ENCODE measurements around the gene STRADA. TPM values are rescaled to one million over a fixed set of nuclear protein-coding genes. Genes with fewer than 3 reads are reported as not detected.
A peak's percentile ranks its signal among the peaks of the same experiment; 100 is the strongest.

Gene STRADA
- polyA plus RNA-seq, 3 donors: 12.5 to 51.9 (median 19.8) TPM

DNA sequence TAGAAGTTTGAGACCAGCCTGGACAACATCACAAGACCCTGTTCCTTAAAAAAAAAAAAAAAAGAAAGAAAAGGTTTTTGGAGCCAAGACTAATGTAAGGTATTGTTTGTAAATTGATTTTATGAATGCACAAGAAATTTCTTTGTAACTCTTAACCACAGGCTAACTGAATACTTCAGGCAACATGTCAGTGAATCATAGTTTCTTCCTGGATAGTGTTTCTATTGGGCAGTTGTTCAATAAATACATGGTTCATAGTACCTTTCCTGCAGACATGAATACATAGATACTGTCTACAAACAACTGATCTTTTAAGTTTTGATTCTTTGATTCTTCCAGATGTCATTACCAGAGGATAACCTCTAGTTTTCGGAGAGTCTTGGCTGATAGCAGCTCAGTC is 44.0 kb upstream of the STRADA start:
- Histone ChIP-seq H3K27me3 (ENCODE audit: control insufficient read depth in 2 of 2, insufficient read depth in 2 of 2, low read length in 2 of 2) (no peaks in the 10 kb centered on the region), H3K27ac (ENCODE audit: low read depth in 1 of 2, low read length in 2 of 2) (peak overlapping the region in 1 of 2 donors; percentile 1), H3K79me2 (ENCODE audit: insufficient read depth, low read length) (peaks cover 91% of the 10 kb centered on the region), H4K20me1 (ENCODE audit: insufficient read depth, low read length) (peaks cover 99% of the 10 kb centered on the region), H3K9me3 (replicated peaks in 1 of 2; ENCODE audit: control insufficient read depth in 1 of 2, insufficient read depth in 1 of 2, low read length in 2 of 2) (no peaks in the 10 kb centered on the region), H3K9ac (ENCODE audit: insufficient read depth, low read length, poor library complexity, severe bottlenecking) (no peak overlapping the region), H3K4me1 (ENCODE audit: control insufficient read depth in 1 of 2, insufficient read depth in 2 of 2, low read length in 2 of 2) (no peaks in the 10 kb centered on the region), H3K4me2 (replicated peaks; ENCODE audit: extremely low read depth, low read length, poor library complexity, severe bottlenecking) (no peak overlapping the region), H3K4me3 (replicated peaks in 1 of 3; ENCODE audit: low read depth in 2 of 3, low read length in 3 of 3) (no peak overlapping the region), H3K36me3 (replicated peaks in 1 of 2; ENCODE audit: control insufficient read depth in 1 of 2, insufficient read depth in 2 of 2, low read length in 2 of 2) (peaks cover 56 to 91% of the 10 kb centered on the region in 2 donors), H2AFZ (ENCODE audit: insufficient read depth, low read depth, low read length, poor library complexity, severe bottlenecking) (no peak overlapping the region)
- no CpG with 5 or more reads among the region's 1 CpG for WGBS (ENCODE audit: insufficient coverage)
- no peak overlapping the region for H3K4me3 Mint-ChIP-seq
- intact Hi-C loops (cut with micrococcal nuclease): no loop called here
- peaks cover 4% of the 10 kb centered on the region for H3K4me1 Mint-ChIP-seq
- no peak for DNase-seq
- peak overlapping the region in 1 of 7 donors; percentile 12 for H3K27ac Mint-ChIP-seq
- H3K27me3 Mint-ChIP-seq (ENCODE audit: low read depth in 3 of 3): no peaks in the 10 kb centered on the region
- H3K36me3 Mint-ChIP-seq: peaks cover 37 to 65% of the 10 kb centered on the region in 2 donors
- TF ChIP-seq, protein P1, sequence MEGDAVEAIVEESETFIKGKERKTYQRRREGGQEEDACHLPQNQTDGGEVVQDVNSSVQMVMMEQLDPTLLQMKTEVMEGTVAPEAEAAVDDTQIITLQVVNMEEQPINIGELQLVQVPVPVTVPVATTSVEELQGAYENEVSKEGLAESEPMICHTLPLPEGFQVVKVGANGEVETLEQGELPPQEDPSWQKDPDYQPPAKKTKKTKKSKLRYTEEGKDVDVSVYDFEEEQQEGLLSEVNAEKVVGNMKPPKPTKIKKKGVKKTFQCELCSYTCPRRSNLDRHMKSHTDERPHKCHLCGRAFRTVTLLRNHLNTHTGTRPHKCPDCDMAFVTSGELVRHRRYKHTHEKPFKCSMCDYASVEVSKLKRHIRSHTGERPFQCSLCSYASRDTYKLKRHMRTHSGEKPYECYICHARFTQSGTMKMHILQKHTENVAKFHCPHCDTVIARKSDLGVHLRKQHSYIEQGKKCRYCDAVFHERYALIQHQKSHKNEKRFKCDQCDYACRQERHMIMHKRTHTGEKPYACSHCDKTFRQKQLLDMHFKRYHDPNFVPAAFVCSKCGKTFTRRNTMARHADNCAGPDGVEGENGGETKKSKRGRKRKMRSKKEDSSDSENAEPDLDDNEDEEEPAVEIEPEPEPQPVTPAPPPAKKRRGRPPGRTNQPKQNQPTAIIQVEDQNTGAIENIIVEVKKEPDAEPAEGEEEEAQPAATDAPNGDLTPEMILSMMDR (IDR thresholded peaks at IDR 0.05): no peak
- no peaks in the 10 kb centered on the region for H3K9me3 Mint-ChIP-seq

DNA sequence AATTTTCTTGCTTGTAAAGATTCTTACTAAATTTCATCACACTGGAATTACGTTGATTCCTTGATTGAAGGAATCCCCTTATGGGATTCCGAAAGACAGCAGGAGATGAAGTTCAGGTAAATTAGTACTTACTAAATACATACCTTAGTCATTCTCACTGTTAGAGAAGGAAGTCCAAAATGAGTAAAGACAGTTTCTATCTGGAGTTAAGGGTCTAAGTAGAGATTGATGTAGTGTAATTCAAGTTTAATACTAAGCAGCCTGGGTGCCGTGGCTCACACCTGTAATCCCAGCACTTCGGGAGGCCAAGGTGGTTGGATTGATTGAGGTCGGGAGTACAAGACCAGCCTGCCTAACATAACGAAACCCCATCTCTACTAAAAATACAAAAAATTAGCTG is 41.9 kb upstream of the STRADA start:
- no peak overlapping the region for H3K9ac ChIP-seq (ENCODE audit: insufficient read depth, low read length, poor library complexity, severe bottlenecking)
- H3K4me3 ChIP-seq (replicated peaks in 1 of 3; ENCODE audit: low read depth in 2 of 3, low read length in 3 of 3): no peak overlapping the region
- H3K27me3 Mint-ChIP-seq (ENCODE audit: low read depth in 3 of 3): no peaks in the 10 kb centered on the region
- peaks cover 38 to 69% of the 10 kb centered on the region in 2 donors for H3K36me3 Mint-ChIP-seq
- intact Hi-C loops (cut with micrococcal nuclease): no loop called here
- no peak overlapping the region for H3K4me3 Mint-ChIP-seq
- H3K4me1 Mint-ChIP-seq: peaks cover 13% of the 10 kb centered on the region
- H3K9me3 Mint-ChIP-seq: no peaks in the 10 kb centered on the region
- no peak for DNase-seq
- H4K20me1 ChIP-seq (ENCODE audit: insufficient read depth, low read length): peaks cover 99% of the 10 kb centered on the region
- H3K27ac Mint-ChIP-seq: no peak overlapping the region
- H3K27me3 ChIP-seq (ENCODE audit: control insufficient read depth in 2 of 2, insufficient read depth in 2 of 2, low read length in 2 of 2): no peaks in the 10 kb centered on the region
- no peaks in the 10 kb centered on the region for H3K9me3 ChIP-seq (replicated peaks in 1 of 2; ENCODE audit: control insufficient read depth in 1 of 2, insufficient read depth in 1 of 2, low read length in 2 of 2)
- no peak overlapping the region for H3K4me2 ChIP-seq (replicated peaks; ENCODE audit: extremely low read depth, low read length, poor library complexity, severe bottlenecking)
- TF ChIP-seq, protein P1 (IDR thresholded peaks at IDR 0.05): no peak
- H2AFZ ChIP-seq (ENCODE audit: insufficient read depth, low read depth, low read length, poor library complexity, severe bottlenecking): no peak overlapping the region
- peaks cover 48 to 88% of the 10 kb centered on the region in 2 donors for H3K36me3 ChIP-seq (replicated peaks in 1 of 2; ENCODE audit: control insufficient read depth in 1 of 2, insufficient read depth in 2 of 2, low read length in 2 of 2)
- H3K79me2 ChIP-seq (ENCODE audit: insufficient read depth, low read length): peaks cover 93% of the 10 kb centered on the region
- no peak overlapping the region for H3K27ac ChIP-seq (ENCODE audit: low read depth in 1 of 2, low read length in 2 of 2)
- WGBS (ENCODE audit: insufficient coverage): no CpG with 5 or more reads among the region's 6 CpGs
- H3K4me1 ChIP-seq (ENCODE audit: control insufficient read depth in 1 of 2, insufficient read depth in 2 of 2, low read length in 2 of 2): no peaks in the 10 kb centered on the region
